ENCODE results near the gene GSTA5. TPM values are rescaled to one million over a fixed set of nuclear protein-coding genes. Genes with fewer than 3 reads are reported as not detected.
"Not testable (repeated sequence)": the region's sequence is repeated elsewhere in the genome, so short reads cannot be mapped to it uniquely, and the experiment has no call there.

Gene GSTA5
- total RNA-seq, 4 donors from 2014 or later: not detected

DNA sequence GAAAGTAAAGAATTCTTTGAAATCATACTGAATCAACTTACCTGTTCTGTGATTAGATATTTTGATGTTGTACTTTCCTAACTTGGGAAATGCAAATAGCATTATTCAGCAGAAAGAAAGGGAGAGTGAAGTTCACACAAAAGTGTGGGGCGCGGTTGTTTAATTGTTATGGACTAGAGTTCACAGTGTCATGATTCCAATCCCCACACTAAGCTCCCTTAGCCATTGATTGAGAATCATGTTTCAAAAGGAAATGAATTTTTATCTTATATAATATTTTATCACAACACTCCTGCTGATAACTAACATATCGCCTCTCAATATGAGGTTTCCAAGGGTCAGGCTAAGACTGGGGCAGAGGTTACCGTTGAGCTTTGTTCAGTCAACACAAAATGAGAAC is 3.0 kb upstream of the GSTA5 start:
- 88 to 91% methylated on average over 4 of the region's 4 CpGs for WGBS, 2 donors
- H3K4me3 ChIP-seq: no peak overlapping the region
- TF ChIP-seq CTCF (IDR thresholded peaks at IDR 0.05): no peak
- no peak for TF ChIP-seq POLR2A (IDR thresholded peaks at IDR 0.05)
- H3K27me3 ChIP-seq: no peaks in the 10 kb centered on the region
- peaks cover 0 to 6% (median 4%) of the 10 kb centered on the region in 3 donors for H3K9me3 ChIP-seq
- H3K27ac ChIP-seq: no peak overlapping the region
- no peaks in the 10 kb centered on the region for H3K36me3 ChIP-seq
- H3K4me1 ChIP-seq: peaks cover 0 to 5% (median 0%) of the 10 kb centered on the region in 3 donors
- intact Hi-C loops (cut with DNase I): no loop called here
- no peak for DNase-seq

- TF ChIP-seq POLR2A (IDR thresholded peaks at IDR 0.05) (no peak), CTCF (IDR thresholded peaks at IDR 0.05) (peak in 5 of 6 experiments; percentile 38 to 81 (median 59))
- Histone ChIP-seq H3K27me3 (peaks cover 0 to 17% (median 0%) of the 10 kb centered on the region in 4 donors), H3K9me3 (no peaks in the 10 kb centered on the region), H3K36me3 (no peaks in the 10 kb centered on the region), H3K27ac (no peak overlapping the region), H3K4me1 (peaks cover 0 to 5% (median 0%) of the 10 kb centered on the region in 3 donors), H3K4me3 (no peak overlapping the region)
- intact Hi-C loops (cut with DNase I): loop anchor here (10.0 kb wide), 1 partner anchor 135 kb away; no protein-coding TSS in a partner anchor
- DNase-seq: no peak
- WGBS, 2 donors: 50 to 69% methylated on average over 10 to 19 of the region's 20 CpGs
These were observed 1.2 kb downstream of the GSTA5 start for GRCh38 chr6:52839124-52840055.

DNA sequence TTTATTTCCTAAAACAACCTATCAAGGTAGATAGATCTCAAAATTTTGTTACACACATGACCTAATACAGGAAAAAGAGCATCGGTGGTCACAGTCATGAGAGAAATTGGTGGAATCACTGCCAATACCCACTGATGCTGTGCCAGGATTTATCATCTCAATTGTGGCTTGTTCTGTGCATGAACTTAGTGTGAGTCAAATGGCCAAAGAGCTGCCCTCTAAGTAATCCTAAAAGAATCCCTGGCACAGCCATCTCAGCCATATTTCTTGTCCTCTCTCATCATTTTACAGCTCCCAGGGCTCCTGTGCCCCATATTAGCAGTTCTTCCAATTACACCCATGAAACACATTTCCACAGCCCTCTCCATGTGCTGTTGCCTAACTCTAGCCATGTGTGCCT is 6.1 kb downstream of the GSTA5 start:
- H3K27me3 ChIP-seq: peaks cover 0 to 17% (median 0%) of the 10 kb centered on the region in 4 donors
- intact Hi-C loops (cut with DNase I): loop anchor here (10.0 kb wide), 1 partner anchor 130 kb away; no protein-coding TSS in a partner anchor

DNA sequence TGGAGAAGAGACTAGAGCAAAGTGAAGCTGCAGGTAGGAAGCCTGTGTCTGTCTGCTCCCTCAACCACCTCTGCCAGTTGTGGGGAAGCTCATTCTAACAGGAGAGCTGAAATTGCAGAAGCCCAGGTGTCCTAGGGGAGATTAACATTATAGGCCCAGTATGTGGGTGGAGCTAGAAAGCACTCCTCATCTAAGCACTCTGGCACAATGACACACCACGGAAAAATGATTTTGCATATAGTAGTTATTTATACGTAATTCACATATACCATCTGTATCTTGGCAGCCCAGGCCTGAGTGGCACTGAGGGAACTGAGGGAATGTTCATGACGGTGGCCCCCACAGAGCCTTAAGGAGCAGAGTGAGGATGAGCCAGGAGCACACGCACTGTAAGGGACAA is 9.7 kb downstream of the GSTA5 start:
- H3K36me3 ChIP-seq, H3K27ac ChIP-seq, H3K9me3 ChIP-seq, DNase-seq, H3K4me3 ChIP-seq, H3K27me3 ChIP-seq, H3K4me1 ChIP-seq: not testable (repeated sequence)
- intact Hi-C loops (cut with DNase I): loop anchor here (10.0 kb wide), 1 partner anchor 126 kb away; no protein-coding TSS in a partner anchor
- 72 to 87% methylated on average over 4 of the region's 4 CpGs for WGBS, 2 donors

More for the DNA sequence above, 6.1 kb downstream of the GSTA5 start:
- no peak overlapping the region for H3K27ac ChIP-seq
- DNase-seq: no peak
- H3K4me3 ChIP-seq: no peak overlapping the region
- TF ChIP-seq CTCF (IDR thresholded peaks at IDR 0.05): no peak
- no peak for TF ChIP-seq POLR2A (IDR thresholded peaks at IDR 0.05)
- no peaks in the 10 kb centered on the region for H3K9me3 ChIP-seq
- 58 to 67% methylated on average over 1 of the region's 1 CpG for WGBS, 2 donors
- no peaks in the 10 kb centered on the region for H3K36me3 ChIP-seq
- no peaks in the 10 kb centered on the region for H3K4me1 ChIP-seq

DNA sequence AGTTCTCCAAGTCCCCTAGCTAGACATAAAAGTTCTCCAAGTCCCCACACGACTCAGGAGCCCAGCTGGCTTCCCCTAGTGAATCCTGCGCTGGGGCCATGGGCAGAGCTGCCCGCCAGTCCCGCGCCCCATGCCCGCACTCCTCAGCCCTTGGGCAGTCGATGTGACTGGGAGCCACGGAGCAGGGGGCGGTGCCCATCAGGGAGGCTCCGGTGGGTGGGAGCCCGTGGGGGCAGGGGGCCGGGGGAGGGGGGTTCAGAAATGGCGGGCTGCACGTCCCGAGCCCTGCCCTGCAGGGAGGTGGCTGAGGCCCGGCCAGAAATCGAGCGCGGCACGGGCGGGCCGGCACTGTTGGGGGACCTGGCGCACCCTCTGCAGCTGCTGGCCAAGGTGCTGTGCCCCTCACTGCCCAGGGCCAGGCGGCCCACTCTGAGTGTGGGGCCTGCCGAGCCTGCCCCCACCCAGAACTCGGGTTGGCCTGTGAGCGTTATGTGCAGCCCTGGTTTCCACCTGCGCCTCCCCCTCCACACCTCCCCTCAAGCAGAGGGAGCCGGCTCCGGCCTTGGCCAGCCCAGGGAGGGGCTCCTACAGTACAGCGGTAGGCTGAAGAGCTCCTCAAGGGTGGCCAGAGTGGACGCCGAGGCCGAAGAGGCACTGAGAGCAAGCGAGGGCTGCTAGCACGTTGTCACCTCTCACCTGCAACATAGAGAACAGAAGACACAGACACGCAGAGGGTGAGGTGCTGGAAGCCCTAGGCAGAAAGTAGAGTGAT is 11.4 kb downstream of the GSTA5 start:
- DNase-seq: no peak
- intact Hi-C loops (cut with DNase I): no loop called here
- TF ChIP-seq POLR2A (IDR thresholded peaks at IDR 0.05): no peak
- no peak for TF ChIP-seq CTCF (IDR thresholded peaks at IDR 0.05)
- Histone ChIP-seq H3K9me3 (no peaks in the 10 kb centered on the region), H3K4me3 (no peak overlapping the region), H3K27ac (no peak overlapping the region), H3K4me1 (no peaks in the 10 kb centered on the region), H3K36me3 (no peaks in the 10 kb centered on the region), H3K27me3 (no peaks in the 10 kb centered on the region)
- 80 to 96% methylated on average over 2 to 4 of the region's 37 CpGs for WGBS, 2 donors

DNA sequence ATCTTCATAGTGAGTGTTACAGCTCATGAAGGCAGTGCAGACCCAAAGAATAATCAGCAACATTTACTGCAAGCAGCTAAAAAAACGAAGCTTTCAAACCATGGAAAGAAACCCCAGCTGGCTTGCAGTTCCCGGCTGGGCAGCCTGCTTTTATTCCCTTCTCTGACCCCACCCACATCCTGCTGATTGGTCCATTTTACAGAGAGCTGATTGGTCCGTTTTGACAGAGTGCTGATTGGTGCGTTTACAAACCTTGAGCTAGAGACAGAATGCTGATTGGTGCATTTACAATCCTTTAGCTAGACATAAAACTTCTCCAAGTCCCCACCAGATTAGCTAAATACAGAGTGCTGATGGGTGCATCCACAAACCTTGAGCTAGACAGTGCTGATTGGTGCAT is 12.0 kb downstream of the GSTA5 start:
- intact Hi-C loops (cut with DNase I); H3K27me3 ChIP-seq; H3K27ac ChIP-seq; H3K9me3 ChIP-seq; H3K4me1 ChIP-seq; H3K36me3 ChIP-seq; H3K4me3 ChIP-seq; DNase-seq: not testable (repeated sequence)
- 76 to 83% methylated on average over 4 of the region's 4 CpGs for WGBS, 2 donors

- H3K4me1 ChIP-seq; H3K27me3 ChIP-seq; H3K9me3 ChIP-seq; H3K27ac ChIP-seq; H3K4me3 ChIP-seq; intact Hi-C loops (cut with DNase I); DNase-seq; H3K36me3 ChIP-seq: not testable (repeated sequence)
- WGBS, 2 donors: 83 to 92% methylated on average over 1 of the region's 1 CpG
These were observed 13.4 kb downstream of the GSTA5 start for GRCh38 chr6:52827073-52827783.
